A549 (cell line): Measurements from ENCODE around the gene POLR1E.

Source experiments
- EP300 ChIP-seq, 2 experiments: fragments of >200 bp; sonication (Bioruptor Twin); formaldehyde crosslinking; IDR thresholded peaks; 2 replicates in 1 of 2; 3 replicates in 1 of 2; pipeline ENCODE4 v1.6.1; 2016 to 2017
- POLR2A ChIP-seq: IDR thresholded peaks from 2 replicates; pipeline ENCODE4 v1.6.1; 2012; ENCODE audit warnings: mild to moderate bottlenecking, low read length
- RNF2 ChIP-seq: fragments of 200-600 bp; sonication (generic); IDR thresholded peaks from 2 replicates; pipeline ENCODE4 v1.6.1; 2016; ENCODE audit warnings: low read depth, mild to moderate bottlenecking, antibody characterized with exemption, moderate library complexity, borderline replicate concordance
- TF ChIP-seq, protein P1 (sequence below): fragments of >200 bp; sonication (Bioruptor Twin); formaldehyde crosslinking; IDR thresholded peaks from 3 replicates; pipeline ENCODE4 v1.5.1; 2016

- TF ChIP-seq RNF2 (no peak), EP300 (IDR thresholded peaks at IDR 0.05) (no peak), POLR2A (no peak)
- TF ChIP-seq, protein P1, sequence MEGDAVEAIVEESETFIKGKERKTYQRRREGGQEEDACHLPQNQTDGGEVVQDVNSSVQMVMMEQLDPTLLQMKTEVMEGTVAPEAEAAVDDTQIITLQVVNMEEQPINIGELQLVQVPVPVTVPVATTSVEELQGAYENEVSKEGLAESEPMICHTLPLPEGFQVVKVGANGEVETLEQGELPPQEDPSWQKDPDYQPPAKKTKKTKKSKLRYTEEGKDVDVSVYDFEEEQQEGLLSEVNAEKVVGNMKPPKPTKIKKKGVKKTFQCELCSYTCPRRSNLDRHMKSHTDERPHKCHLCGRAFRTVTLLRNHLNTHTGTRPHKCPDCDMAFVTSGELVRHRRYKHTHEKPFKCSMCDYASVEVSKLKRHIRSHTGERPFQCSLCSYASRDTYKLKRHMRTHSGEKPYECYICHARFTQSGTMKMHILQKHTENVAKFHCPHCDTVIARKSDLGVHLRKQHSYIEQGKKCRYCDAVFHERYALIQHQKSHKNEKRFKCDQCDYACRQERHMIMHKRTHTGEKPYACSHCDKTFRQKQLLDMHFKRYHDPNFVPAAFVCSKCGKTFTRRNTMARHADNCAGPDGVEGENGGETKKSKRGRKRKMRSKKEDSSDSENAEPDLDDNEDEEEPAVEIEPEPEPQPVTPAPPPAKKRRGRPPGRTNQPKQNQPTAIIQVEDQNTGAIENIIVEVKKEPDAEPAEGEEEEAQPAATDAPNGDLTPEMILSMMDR = no peak
These were observed 37.2 kb downstream of the POLR1E start for GRCh38 chr9:37522971-37523370.
